ENCODE results near the gene MAP2K7. TPM values are rescaled to one million over a fixed set of nuclear protein-coding genes. Genes with fewer than 3 reads are reported as not detected.

MAP2K7 gene
- total RNA-seq, 4 donors from 2014 or later = 9.9 to 16.2 (median 12.4) TPM

- no peak for TF ChIP-seq CTCF (IDR thresholded peaks at IDR 0.05; ENCODE audit: low read depth)
Observed at GRCh38 chr19:7955696-7956095, 52.0 kb downstream of the MAP2K7 start.

GRCh38 chr19:7959211-7959610 lies 55.5 kb downstream of the MAP2K7 start:
- no peak for TF ChIP-seq CTCF (IDR thresholded peaks at IDR 0.05; ENCODE audit: low read depth)

- no peak for TF ChIP-seq CTCF (IDR thresholded peaks at IDR 0.05; ENCODE audit: low read depth)
Observed at GRCh38 chr19:7961920-7962626, 58.4 kb downstream of the MAP2K7 start.

GRCh38 chr19:7962644-7963268 lies 59.1 kb downstream of the MAP2K7 start:
- no peak for TF ChIP-seq CTCF (IDR thresholded peaks at IDR 0.05; ENCODE audit: low read depth)

- TF ChIP-seq CTCF (IDR thresholded peaks at IDR 0.05; ENCODE audit: low read depth) = no peak
Observed at GRCh38 chr19:7963566-7963965, 59.9 kb downstream of the MAP2K7 start.

Other genes starting within 250 kb of the MAP2K7 start
- gene RETN, start 234.8 kb upstream of the MAP2K7 start, total RNA-seq = 1 to 10 TPM in 2 of 4 donors, not detected in 2; 1.5 to 1.8 TPM
- 1 to 10 TPM in 3 of 4 donors, not detected in 1; 1.1 to 8.5 (median 1.3) TPM for gene MCEMP1, start 226.8 kb upstream of the MAP2K7 start, total RNA-seq
- gene TRAPPC5, start 223.0 kb upstream of the MAP2K7 start, total RNA-seq = 100 to 1,000 TPM in 1 of 4 donors, 10 to 100 TPM in 3; 59.9 to 114 (median 72.2) TPM
- under 1 TPM in 3 of 4 donors, not detected in 1; 0.49 to 0.88 (median 0.68) TPM for gene FCER2, start 201.7 kb upstream of the MAP2K7 start, total RNA-seq
- 1 to 10 TPM; 1.7 to 4.0 (median 3.1) TPM for gene CLEC4G, start 171.8 kb upstream of the MAP2K7 start, total RNA-seq
- gene CD209, start 156.3 kb upstream of the MAP2K7 start, total RNA-seq = 10 to 100 TPM; 17.5 to 24.8 (median 21.8) TPM
- gene CLEC4M, start 140.6 kb upstream of the MAP2K7 start, total RNA-seq = not detected
- 10 to 100 TPM in 2 of 4 donors, 1 to 10 TPM in 2; 6.3 to 12.1 (median 9.9) TPM for gene EVI5L, start 73.7 kb upstream of the MAP2K7 start, total RNA-seq
- not detected for gene PRR36, start 29.5 kb upstream of the MAP2K7 start, total RNA-seq
- 1 to 10 TPM in 1 of 4 donors, under 1 TPM in 3; 0.19 to 1.5 (median 0.50) TPM for gene LRRC8E, start 15.4 kb upstream of the MAP2K7 start, total RNA-seq
- gene TGFBR3L, start 11.0 kb downstream of the MAP2K7 start, total RNA-seq = not detected
- gene SNAPC2, start 16.5 kb downstream of the MAP2K7 start, total RNA-seq = 10 to 100 TPM in 1 of 4 donors, 1 to 10 TPM in 3; 6.4 to 13.0 (median 9.4) TPM
- gene CTXN1, start 22.3 kb downstream of the MAP2K7 start, total RNA-seq = under 1 TPM in 3 of 4 donors, not detected in 1; 0.66 to 0.94 (median 0.68) TPM
- gene TIMM44, start 39.8 kb downstream of the MAP2K7 start, total RNA-seq = 10 to 100 TPM; 31.6 to 44.1 (median 38.0) TPM
- 10 to 100 TPM; 17.8 to 30.7 (median 26.1) TPM for gene ELAVL1, start 101.8 kb downstream of the MAP2K7 start, total RNA-seq
- gene CCL25, start 148.9 kb downstream of the MAP2K7 start, total RNA-seq = not detected
- not detected for gene FBN3, start 245.7 kb downstream of the MAP2K7 start, total RNA-seq

All from subcutaneous adipose tissue (tissue), 4 donors.